Breast epithelium (tissue), 3 donors: ENCODE data around the gene TOX2.

Experiments used
- POLR2A ChIP-seq: fragments of 450-650 bp; IDR thresholded peaks from one replicate; pipeline ENCODE4 v1.6.1; 2016; ENCODE audit warnings: antibody characterized with exemption, mild to moderate bottlenecking, moderate library complexity
- POLR2AphosphoS5 ChIP-seq, 3 donors: sonication (generic); formaldehyde crosslinking; IDR thresholded peaks; one replicate each; pipeline ENCODE4 v1.6.1; 2017; ENCODE audit warnings: antibody characterized with exemption in 3 of 3

DNA sequence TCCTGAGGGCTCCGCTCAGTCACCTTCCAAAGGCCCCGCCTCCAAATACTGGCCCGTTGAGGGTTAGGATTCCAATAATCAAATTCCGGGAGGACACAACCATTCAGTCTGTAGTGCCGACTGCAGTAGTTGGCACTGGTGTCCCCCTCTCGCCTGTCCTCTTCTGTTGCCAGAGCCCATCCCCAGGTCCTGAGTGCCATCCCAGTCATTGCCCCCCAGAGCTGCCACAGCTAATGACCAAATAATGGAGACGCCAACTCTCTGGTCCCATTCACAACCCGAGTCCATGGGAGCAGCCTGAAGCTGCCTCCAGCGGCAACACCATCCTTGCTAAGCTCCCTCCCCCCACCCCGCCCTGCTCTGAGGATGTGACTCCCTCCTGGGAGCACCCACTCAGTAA, 156.4 kb downstream of the TOX2 start:
- TF ChIP-seq POLR2A (no peak), POLR2AphosphoS5 (IDR thresholded peaks at IDR 0.05) (no peak)
